ENCODE data around the gene TOGARAM2.
A peak's percentile ranks its signal among the peaks of the same experiment; 100 is the strongest.
"Not testable (repeated sequence)": the region's sequence is repeated elsewhere in the genome, so short reads cannot be mapped to it uniquely, and the experiment has no call there.

Gene TOGARAM2

GRCh38 chr2:28974252-28974651 lies 6.8 kb upstream of the TOGARAM2 start:
- H3K4me3 ChIP-seq (ENCODE audit: low read depth, low read length): no peak overlapping the region
- DNase-seq (ENCODE audit: low read depth): no peak
- TF ChIP-seq, protein P1, sequence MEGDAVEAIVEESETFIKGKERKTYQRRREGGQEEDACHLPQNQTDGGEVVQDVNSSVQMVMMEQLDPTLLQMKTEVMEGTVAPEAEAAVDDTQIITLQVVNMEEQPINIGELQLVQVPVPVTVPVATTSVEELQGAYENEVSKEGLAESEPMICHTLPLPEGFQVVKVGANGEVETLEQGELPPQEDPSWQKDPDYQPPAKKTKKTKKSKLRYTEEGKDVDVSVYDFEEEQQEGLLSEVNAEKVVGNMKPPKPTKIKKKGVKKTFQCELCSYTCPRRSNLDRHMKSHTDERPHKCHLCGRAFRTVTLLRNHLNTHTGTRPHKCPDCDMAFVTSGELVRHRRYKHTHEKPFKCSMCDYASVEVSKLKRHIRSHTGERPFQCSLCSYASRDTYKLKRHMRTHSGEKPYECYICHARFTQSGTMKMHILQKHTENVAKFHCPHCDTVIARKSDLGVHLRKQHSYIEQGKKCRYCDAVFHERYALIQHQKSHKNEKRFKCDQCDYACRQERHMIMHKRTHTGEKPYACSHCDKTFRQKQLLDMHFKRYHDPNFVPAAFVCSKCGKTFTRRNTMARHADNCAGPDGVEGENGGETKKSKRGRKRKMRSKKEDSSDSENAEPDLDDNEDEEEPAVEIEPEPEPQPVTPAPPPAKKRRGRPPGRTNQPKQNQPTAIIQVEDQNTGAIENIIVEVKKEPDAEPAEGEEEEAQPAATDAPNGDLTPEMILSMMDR (conservative IDR thresholded peaks at IDR 0.05; ENCODE audit: low read depth, low read length): no peak

DNA sequence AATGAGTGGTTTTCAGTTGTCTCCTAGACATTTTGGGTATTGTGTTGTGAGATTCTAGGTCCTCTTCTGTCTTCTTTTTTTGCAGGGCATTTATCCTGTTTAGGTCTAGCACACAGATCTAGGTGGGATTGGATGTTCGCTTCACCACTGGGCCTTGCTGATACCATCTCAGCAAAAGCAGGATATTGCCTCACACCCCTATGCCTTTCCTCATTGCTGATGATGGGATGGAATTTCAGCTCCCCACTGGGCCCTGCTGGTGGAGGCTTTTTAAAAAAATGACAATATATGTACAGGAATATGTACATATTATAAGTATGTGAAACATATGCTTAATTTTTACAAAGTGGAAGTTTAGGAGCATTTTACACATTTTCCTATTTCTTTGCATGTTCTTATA lies 5.4 kb upstream of the TOGARAM2 start:
- H3K4me3 ChIP-seq (ENCODE audit: low read depth, low read length): no peak overlapping the region
- TF ChIP-seq, protein P1 (conservative IDR thresholded peaks at IDR 0.05; ENCODE audit: low read depth, low read length): peak; percentile 7
- peak; percentile 77 for DNase-seq (ENCODE audit: low read depth)

- DNase-seq (ENCODE audit: low read depth): peak; percentile 45
- no peak overlapping the region for H3K4me3 ChIP-seq (ENCODE audit: low read depth, low read length)
- TF ChIP-seq, protein P1 (conservative IDR thresholded peaks at IDR 0.05; ENCODE audit: low read depth, low read length): no peak
Measured at GRCh38 chr2:28976584-28976983, 4.5 kb upstream of the TOGARAM2 start.

- no peak overlapping the region for H3K4me3 ChIP-seq (ENCODE audit: low read depth, low read length)
- TF ChIP-seq, protein P1 (conservative IDR thresholded peaks at IDR 0.05; ENCODE audit: low read depth, low read length): no peak
- DNase-seq (ENCODE audit: low read depth): no peak
Measured at GRCh38 chr2:28977176-28977875, 3.8 kb upstream of the TOGARAM2 start.

- H3K4me3 ChIP-seq (ENCODE audit: low read depth, low read length): not testable (repeated sequence)
Measured at GRCh38 chr2:28978001-28978400, 3.1 kb upstream of the TOGARAM2 start.

DNA sequence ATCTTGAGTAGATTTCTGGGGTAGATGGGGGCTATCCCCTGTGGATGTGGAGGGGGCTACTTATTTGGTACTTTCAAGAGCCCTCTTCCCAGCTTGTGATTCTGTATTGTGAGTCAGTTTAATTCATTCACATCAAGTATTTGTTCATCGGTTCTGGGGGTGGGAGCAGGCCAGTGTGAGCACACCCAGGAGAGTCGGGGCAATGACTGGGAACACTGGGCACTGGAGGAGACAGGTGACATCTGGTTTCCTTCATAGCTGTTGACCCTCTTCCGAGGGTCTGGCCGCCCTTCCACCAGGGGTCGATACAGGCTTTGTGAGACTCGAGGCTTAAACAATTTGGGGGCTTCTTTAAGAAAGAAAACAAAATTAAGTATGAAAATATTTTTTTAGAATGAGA lies 2.5 kb upstream of the TOGARAM2 start:
- no peak for DNase-seq (ENCODE audit: low read depth)
- no peak overlapping the region for H3K4me3 ChIP-seq (ENCODE audit: low read depth, low read length)
- TF ChIP-seq, protein P1 (conservative IDR thresholded peaks at IDR 0.05; ENCODE audit: low read depth, low read length): peak; percentile 14

More at GRCh38 chr2:28978001-28978400, 3.1 kb upstream of the TOGARAM2 start:
- DNase-seq (ENCODE audit: low read depth): not testable (repeated sequence)

DNA sequence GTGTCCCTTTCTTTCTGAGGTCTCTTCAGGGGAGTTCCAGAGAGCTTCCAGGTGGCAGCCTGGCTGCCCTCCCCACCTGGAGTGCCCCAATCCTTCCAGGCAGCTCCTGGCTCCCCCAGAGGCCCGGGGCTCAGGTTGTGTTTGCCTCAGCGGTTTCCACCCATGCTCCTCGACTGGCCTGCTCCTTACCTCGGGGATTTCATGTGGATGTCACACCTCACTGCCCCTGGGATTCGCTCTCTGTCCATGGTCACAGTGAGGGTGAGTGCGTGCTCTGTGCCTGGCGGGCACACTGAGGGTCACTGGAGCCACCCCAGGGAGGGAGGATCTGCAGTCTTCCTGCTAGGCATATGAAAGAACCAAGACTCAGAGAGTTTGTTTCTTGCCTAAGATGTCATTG lies 2.1 kb upstream of the TOGARAM2 start:
- DNase-seq (ENCODE audit: low read depth): no peak
- H3K4me3 ChIP-seq (ENCODE audit: low read depth, low read length): no peak overlapping the region
- TF ChIP-seq, protein P1 (conservative IDR thresholded peaks at IDR 0.05; ENCODE audit: low read depth, low read length): no peak

Measured in choroid plexus epithelial cell (primary cell).